H9 (cell line): Measurements from ENCODE around the gene GPS1. TPM values are rescaled to one million over a fixed set of nuclear protein-coding genes. Genes with fewer than 3 reads are reported as not detected.

Experiments
- DNase-seq: peaks from one replicate; pipeline ENCODE4 v3.0.0-alpha.2; 2017
- H2AFZ ChIP-seq: one replicate; pipeline ENCODE4 v1.6.1; 2013; ENCODE audit warnings: mild to moderate bottlenecking, low read length, control low read depth, moderate library complexity
- H2AK5ac ChIP-seq: 2 replicates; pipeline ENCODE4 v1.6.1; 2013; ENCODE audit warnings: low read length, control low read depth, mixed read lengths; ENCODE audit not compliant: insufficient read length
- H2BK120ac ChIP-seq: one replicate; pipeline ENCODE4 v1.6.1; 2013; ENCODE audit warnings: low read depth, mild to moderate bottlenecking, low read length, control low read depth, inconsistent platforms; ENCODE audit not compliant: poor library complexity, severe bottlenecking
- H2BK12ac ChIP-seq: 2 replicates; pipeline ENCODE4 v1.6.1; 2013; ENCODE audit warnings: low read length, control low read depth, mixed read lengths, low read depth; ENCODE audit not compliant: insufficient read length
- H2BK15ac ChIP-seq: 2 replicates; pipeline ENCODE4 v1.6.1; 2013; ENCODE audit warnings: low read depth, low read length, control low read depth
- H2BK20ac ChIP-seq: one replicate; pipeline ENCODE4 v1.6.1; 2013; ENCODE audit warnings: low read depth, mild to moderate bottlenecking, low read length, control low read depth, inconsistent platforms; ENCODE audit not compliant: poor library complexity, severe bottlenecking
- H2BK5ac ChIP-seq: 2 replicates; pipeline ENCODE4 v1.6.1; 2013; ENCODE audit warnings: low read length, control low read depth, mixed read lengths; ENCODE audit not compliant: insufficient read length
- H3K14ac ChIP-seq: 2 replicates; pipeline ENCODE4 v1.6.1; 2013; ENCODE audit warnings: low read length, control low read depth; ENCODE audit not compliant: insufficient read depth
- H3K18ac ChIP-seq: 2 replicates; pipeline ENCODE4 v1.6.1; 2013; ENCODE audit warnings: low read depth, mild to moderate bottlenecking, mixed read lengths, low read length, control low read depth; ENCODE audit not compliant: insufficient read length
- H3K23ac ChIP-seq: 2 replicates; pipeline ENCODE4 v1.6.1; 2013; ENCODE audit warnings: low read length, control low read depth, mixed read lengths, low read depth; ENCODE audit not compliant: insufficient read length
- H3K23me2 ChIP-seq: 2 replicates; pipeline ENCODE4 v1.6.1; 2013; ENCODE audit warnings: low read depth, mild to moderate bottlenecking, mixed read lengths, low read length, control low read depth; ENCODE audit not compliant: insufficient read length, poor library complexity, severe bottlenecking
- H3K27ac ChIP-seq: 2 replicates; pipeline ENCODE4 v1.5.1; 2013; ENCODE audit warnings: low read length, control low read depth, mixed read lengths, low read depth; ENCODE audit not compliant: insufficient read length
- H3K27me3 ChIP-seq: 2 replicates; pipeline ENCODE4 v1.6.1; 2013; ENCODE audit warnings: low read length, control low read depth, inconsistent platforms; ENCODE audit not compliant: insufficient read depth
- H3K4ac ChIP-seq: 2 replicates; pipeline ENCODE4 v1.6.1; 2013; ENCODE audit warnings: low read depth, mild to moderate bottlenecking, control low read depth, inconsistent platforms, low read length, moderate library complexity
- H3K4me1 ChIP-seq: 2 replicates; pipeline ENCODE4 v1.6.1; 2013; ENCODE audit warnings: low read length, control low read depth, inconsistent platforms; ENCODE audit not compliant: insufficient read depth
- H3K4me2 ChIP-seq: 2 replicates; pipeline ENCODE4 v1.6.1; 2013; ENCODE audit warnings: low read length, control low read depth, mixed read lengths; ENCODE audit not compliant: insufficient read length, insufficient read depth
- H3K56ac ChIP-seq: 2 replicates; pipeline ENCODE4 v1.6.1; 2013; ENCODE audit warnings: low read depth, mild to moderate bottlenecking, mixed read lengths, low read length, control low read depth; ENCODE audit not compliant: insufficient read length
- H3K79me1 ChIP-seq: 2 replicates; pipeline ENCODE4 v1.6.1; 2013; ENCODE audit warnings: low read depth, mild to moderate bottlenecking, moderate library complexity, low read length, control low read depth, inconsistent platforms; ENCODE audit not compliant: insufficient read depth, poor library complexity, severe bottlenecking
- H3K79me2 ChIP-seq: 2 replicates; pipeline ENCODE4 v1.6.1; 2013; ENCODE audit warnings: low read length, control low read depth, inconsistent platforms; ENCODE audit not compliant: insufficient read depth
- H3K9ac ChIP-seq: 2 replicates; pipeline ENCODE4 v1.6.1; 2013; ENCODE audit warnings: low read length, control low read depth, mixed read lengths; ENCODE audit not compliant: insufficient read length; ENCODE audit errors: extremely low read depth
- H3K9me3 ChIP-seq: one replicate; pipeline ENCODE4 v1.6.1; 2013; ENCODE audit warnings: low read depth, low read length, inconsistent platforms; ENCODE audit not compliant: control insufficient read depth
- H3T11ph ChIP-seq: one replicate; pipeline ENCODE4 v1.6.1; 2013; ENCODE audit warnings: mild to moderate bottlenecking, low read length, control low read depth, inconsistent platforms
- H4K20me1 ChIP-seq: one replicate; pipeline ENCODE4 v1.6.1; 2013; ENCODE audit not compliant: control insufficient read depth, insufficient read length, insufficient read depth
- H4K5ac ChIP-seq: 2 replicates; pipeline ENCODE4 v1.6.1; 2013; ENCODE audit warnings: low read depth, mild to moderate bottlenecking, mixed read lengths, low read length, control low read depth; ENCODE audit not compliant: insufficient read length
- H4K8ac ChIP-seq: replicated peaks from 2 replicates; pipeline ENCODE4 v1.6.1; 2013; ENCODE audit warnings: low read length, control low read depth, mixed read lengths, low read depth; ENCODE audit not compliant: insufficient read length
- H4K91ac ChIP-seq: 2 replicates; pipeline ENCODE4 v1.6.1; 2013; ENCODE audit warnings: low read depth, mild to moderate bottlenecking, moderate library complexity, mixed read lengths, low read length, control low read depth; ENCODE audit not compliant: insufficient read length
- H3K27ac Mint-ChIP-seq, 3 experiments: 2 replicates in 2 of 3; 3 replicates in 1 of 3; pipeline ENCODE4 v1.8.0; 2020 to 2021; ENCODE audit warnings: mixed read lengths in 3 of 3, mild to moderate bottlenecking in 1 of 3, moderate library complexity in 1 of 3
- H3K27me3 Mint-ChIP-seq: 2 replicates; pipeline ENCODE4 v1.8.0; 2021; ENCODE audit warnings: low read depth, mild to moderate bottlenecking, moderate library complexity, mixed read lengths
- H3K36me3 Mint-ChIP-seq, 3 experiments: 2 replicates in 2 of 3; 3 replicates in 1 of 3; pipeline ENCODE4 v1.8.0; 2020 to 2021; ENCODE audit warnings: low read depth in 3 of 3, mixed read lengths in 3 of 3; ENCODE audit not compliant: insufficient read depth in 1 of 3
- H3K4me1 Mint-ChIP-seq, 2 experiments: 2 replicates each; pipeline ENCODE4 v1.8.0; 2020; ENCODE audit warnings: mixed read lengths in 2 of 2
- H3K4me3 Mint-ChIP-seq, 2 experiments: 2 replicates in 1 of 2; 3 replicates in 1 of 2; pipeline ENCODE4 v1.8.0; 2020 to 2021; ENCODE audit warnings: mild to moderate bottlenecking in 2 of 2, mixed read lengths in 2 of 2, moderate library complexity in 1 of 2
- H3K9me3 Mint-ChIP-seq, 2 experiments: 2 replicates in 1 of 2; 3 replicates in 1 of 2; pipeline ENCODE4 v1.8.0; 2020; ENCODE audit warnings: mild to moderate bottlenecking in 2 of 2, mixed read lengths in 2 of 2, moderate library complexity in 1 of 2
- WGBS: extraction: QIAGEN DNeasy Blood & Tissue Kit; methylation state at CpG from one replicate; pipeline ENCODE4 v1.1.7; 2013; ENCODE audit warnings: missing lambda C conversion rate, low lambda C conversion rate, mixed read lengths; ENCODE audit not compliant: insufficient read length; ENCODE audit errors: extremely low coverage; 5-methylcytosine and 5-hydroxymethylcytosine counted together
- total RNA-seq: library from RNA; stranded (reverse); gene quantifications from 2 replicates; pipeline ENCODE4 v1.2.1, GENCODE V29; 2021
- TF ChIP-seq, protein P1 (sequence below): fragments of 200-600 bp; sonication (generic); conservative IDR thresholded peaks from 3 replicates; pipeline ENCODE4 v1.8.0; 2021; ENCODE audit warnings: antibody characterized with exemption, mild to moderate bottlenecking

Gene GPS1
- total RNA-seq, 1 experiment from 2014 or later: 164 TPM

DNA sequence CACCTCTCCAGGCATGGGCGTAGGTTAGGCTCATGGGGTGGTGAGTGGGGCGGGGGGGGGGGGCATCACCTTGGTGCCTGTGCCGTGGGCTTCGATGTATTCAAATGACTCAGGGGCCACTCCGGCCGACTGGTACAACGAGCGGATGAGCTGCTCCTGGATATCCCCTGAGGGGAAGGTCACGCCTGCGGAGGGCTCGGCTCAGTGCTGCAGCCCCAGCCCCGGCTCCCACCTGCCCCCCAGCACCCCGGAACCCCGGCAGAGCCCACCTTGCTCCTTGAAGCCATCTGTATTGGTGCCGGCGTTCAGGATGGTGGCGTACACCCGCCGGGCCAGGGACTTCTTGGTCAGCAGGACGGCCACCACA is 40.9 kb downstream of the GPS1 start:
- no CpG with 5 or more reads among the region's 20 CpGs for WGBS
- no peak overlapping the region for H3K23ac ChIP-seq
- H3K23me2 ChIP-seq: peaks cover 8% of the 10 kb centered on the region
- Mint-ChIP-seq H3K36me3 (peaks cover 22 to 68% (median 59%) of the 10 kb centered on the region in 3 experiments; a peak in 6 of 7 replicates), H3K9me3 (no peaks in the 10 kb centered on the region), H3K4me1 (peaks cover 1 to 10% of the 10 kb centered on the region in 2 experiments; a peak in 2 of 4 replicates), H3K27ac (no peak overlapping the region), H3K27me3 (no peaks in the 10 kb centered on the region), H3K4me3 (no peak overlapping the region)
- no peak overlapping the region for H3K18ac ChIP-seq
- no peak overlapping the region for H2BK12ac ChIP-seq
- no peak overlapping the region for H3K4ac ChIP-seq
- no peak overlapping the region for H3T11ph ChIP-seq
- H2BK15ac ChIP-seq: no peak overlapping the region
- no peak overlapping the region for H3K27ac ChIP-seq
- no peak for DNase-seq
- no peak overlapping the region for H2AK5ac ChIP-seq
- H2BK20ac ChIP-seq: no peak overlapping the region
- no peaks in the 10 kb centered on the region for H4K20me1 ChIP-seq
- TF ChIP-seq, protein P1, sequence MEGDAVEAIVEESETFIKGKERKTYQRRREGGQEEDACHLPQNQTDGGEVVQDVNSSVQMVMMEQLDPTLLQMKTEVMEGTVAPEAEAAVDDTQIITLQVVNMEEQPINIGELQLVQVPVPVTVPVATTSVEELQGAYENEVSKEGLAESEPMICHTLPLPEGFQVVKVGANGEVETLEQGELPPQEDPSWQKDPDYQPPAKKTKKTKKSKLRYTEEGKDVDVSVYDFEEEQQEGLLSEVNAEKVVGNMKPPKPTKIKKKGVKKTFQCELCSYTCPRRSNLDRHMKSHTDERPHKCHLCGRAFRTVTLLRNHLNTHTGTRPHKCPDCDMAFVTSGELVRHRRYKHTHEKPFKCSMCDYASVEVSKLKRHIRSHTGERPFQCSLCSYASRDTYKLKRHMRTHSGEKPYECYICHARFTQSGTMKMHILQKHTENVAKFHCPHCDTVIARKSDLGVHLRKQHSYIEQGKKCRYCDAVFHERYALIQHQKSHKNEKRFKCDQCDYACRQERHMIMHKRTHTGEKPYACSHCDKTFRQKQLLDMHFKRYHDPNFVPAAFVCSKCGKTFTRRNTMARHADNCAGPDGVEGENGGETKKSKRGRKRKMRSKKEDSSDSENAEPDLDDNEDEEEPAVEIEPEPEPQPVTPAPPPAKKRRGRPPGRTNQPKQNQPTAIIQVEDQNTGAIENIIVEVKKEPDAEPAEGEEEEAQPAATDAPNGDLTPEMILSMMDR: no peak
- no peak overlapping the region for H3K9ac ChIP-seq
- H3K4me2 ChIP-seq: no peak overlapping the region
- no peaks in the 10 kb centered on the region for H3K27me3 ChIP-seq
- no peak overlapping the region for H3K14ac ChIP-seq
- H3K9me3 ChIP-seq: no peaks in the 10 kb centered on the region
- no peak overlapping the region for H4K91ac ChIP-seq
- peaks cover 20% of the 10 kb centered on the region; the same call in 1 of the 2 replicates for H3K79me2 ChIP-seq
- no peak overlapping the region for H2AFZ ChIP-seq
- H4K5ac ChIP-seq: no peak overlapping the region
- peaks cover 13% of the 10 kb centered on the region for H3K79me1 ChIP-seq
- H2BK5ac ChIP-seq: no peak overlapping the region
- H2BK120ac ChIP-seq: no peak overlapping the region
- no peak overlapping the region for H4K8ac ChIP-seq
- no peak overlapping the region for H3K56ac ChIP-seq
- no peaks in the 10 kb centered on the region for H3K4me1 ChIP-seq
